ENCODE measurements around the gene LAMA3.
"Not testable (repeated sequence)": the region's sequence is repeated elsewhere in the genome, so short reads cannot be mapped to it uniquely, and the experiment has no call there.

LAMA3 gene

DNA sequence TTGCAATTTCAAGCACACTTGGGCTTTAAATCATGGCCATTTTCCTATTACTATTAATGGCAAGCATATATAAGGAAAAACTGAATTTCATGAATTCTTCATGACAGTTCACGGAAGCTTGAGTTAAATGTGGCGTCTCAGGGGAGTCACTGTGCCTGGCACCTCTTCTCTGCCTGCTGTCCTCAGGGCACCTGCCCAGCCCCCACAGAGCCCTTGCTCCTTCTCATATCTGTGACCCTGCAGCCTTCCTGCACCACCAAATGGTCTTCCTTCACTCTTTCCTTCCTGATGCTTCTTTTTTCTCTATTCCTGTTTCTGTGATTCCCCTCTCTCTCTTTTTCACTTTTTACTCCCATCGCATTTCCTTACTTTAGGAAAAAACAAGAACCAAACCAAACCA is 35.4 kb downstream of the LAMA3 start:
- FAIRE-seq: no peak
- no peak for DNase-seq (ENCODE audit: insufficient read length, low spot score)
- TF ChIP-seq PAX5 (IDR thresholded peaks at IDR 0.05; ENCODE audit: insufficient read depth, low read length, severe bottlenecking) (no peak), POU2F2 (IDR thresholded peaks at IDR 0.05; ENCODE audit: low read depth, low read length) (no peak), TAF1 (IDR thresholded peaks at IDR 0.05; ENCODE audit: low read depth, low read length) (no peak)

DNA sequence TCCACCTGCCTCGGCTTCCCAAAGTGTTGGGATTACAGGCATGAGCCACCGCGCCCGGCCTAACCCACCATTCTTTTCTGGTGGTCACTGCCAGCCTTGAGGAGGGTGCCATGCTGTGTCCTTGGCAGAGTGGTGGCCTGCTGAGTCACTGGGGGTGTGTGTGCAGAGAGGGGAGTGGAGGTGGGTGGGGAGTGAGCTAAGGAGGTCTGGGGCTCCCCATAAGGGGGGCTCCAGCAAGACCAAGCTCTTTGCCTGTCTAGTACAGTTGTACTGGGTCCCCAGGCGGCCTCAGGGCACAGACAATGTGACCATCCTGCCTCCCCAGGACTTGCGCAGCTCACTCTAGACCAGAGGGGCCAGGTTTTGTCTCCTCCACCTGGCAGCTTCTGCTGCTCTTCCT is 36.1 kb downstream of the LAMA3 start:
- TF ChIP-seq PAX5 (IDR thresholded peaks at IDR 0.05; ENCODE audit: insufficient read depth, low read length, severe bottlenecking) (no peak), POLR2A (IDR thresholded peaks at IDR 0.05; ENCODE audit: low read depth, low read length) (no peak), SPI1 (IDR thresholded peaks at IDR 0.05; ENCODE audit: low read depth, low read length) (no peak), TAF1 (IDR thresholded peaks at IDR 0.05; ENCODE audit: low read depth, low read length) (no peak), POU2F2 (IDR thresholded peaks at IDR 0.05; ENCODE audit: low read depth, low read length) (no peak), POLR2AphosphoS5 (IDR thresholded peaks at IDR 0.05; ENCODE audit: low read depth, low read length) (no peak)
- FAIRE-seq: no peak
- no peak for DNase-seq (ENCODE audit: insufficient read length, low spot score)

DNA sequence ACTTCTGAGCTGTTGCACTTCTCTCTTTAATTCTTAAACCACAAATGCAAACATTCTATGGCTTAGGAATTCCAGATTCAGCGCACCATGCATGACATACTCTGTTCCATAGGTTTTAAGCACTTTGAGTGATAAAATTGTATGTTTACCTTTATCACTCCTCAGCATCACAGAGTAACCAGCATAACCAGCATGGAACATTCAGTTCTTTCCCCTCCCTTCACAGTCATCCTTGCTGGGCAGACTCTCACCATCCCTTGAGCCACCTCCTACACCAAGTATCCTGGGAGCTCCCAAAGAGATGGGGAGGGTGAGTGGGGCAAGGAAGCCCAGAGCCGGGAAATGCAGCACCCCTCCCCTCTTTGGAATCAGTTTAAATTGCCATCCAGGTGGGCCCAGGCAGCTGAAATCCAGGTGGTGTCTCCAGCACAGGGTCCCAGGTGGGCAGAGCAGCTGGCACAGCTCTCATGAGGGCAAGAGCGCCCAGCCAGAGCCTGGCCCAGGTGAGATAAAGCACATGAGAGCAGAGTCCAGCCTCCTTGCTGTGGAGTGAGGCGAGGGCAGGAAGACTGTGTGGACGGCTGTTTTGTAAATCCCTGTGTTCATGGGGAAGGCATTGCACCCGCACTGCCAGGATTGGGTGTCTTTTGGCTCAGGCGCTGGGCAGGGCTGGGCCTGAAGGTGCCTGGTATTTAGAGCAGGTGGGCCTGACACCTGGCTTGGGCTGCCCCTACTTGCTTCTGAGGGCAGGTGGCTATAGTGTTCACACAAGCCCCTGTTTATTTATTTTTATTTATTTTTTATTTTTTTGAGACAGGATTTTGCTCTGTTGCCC is 36.8 kb downstream of the LAMA3 start:
- FAIRE-seq (no peak), DNase-seq (ENCODE audit: insufficient read length, low spot score) (no peak)
- TF ChIP-seq POLR2AphosphoS5 (IDR thresholded peaks at IDR 0.05; ENCODE audit: low read depth, low read length) (no peak), SPI1 (IDR thresholded peaks at IDR 0.05; ENCODE audit: low read depth, low read length) (no peak), TAF1 (IDR thresholded peaks at IDR 0.05; ENCODE audit: low read depth, low read length) (no peak), POLR2A (IDR thresholded peaks at IDR 0.05; ENCODE audit: low read depth, low read length) (no peak), POU2F2 (IDR thresholded peaks at IDR 0.05; ENCODE audit: low read depth, low read length) (no peak), PAX5 (IDR thresholded peaks at IDR 0.05; ENCODE audit: insufficient read depth, low read length, severe bottlenecking) (no peak)

DNA sequence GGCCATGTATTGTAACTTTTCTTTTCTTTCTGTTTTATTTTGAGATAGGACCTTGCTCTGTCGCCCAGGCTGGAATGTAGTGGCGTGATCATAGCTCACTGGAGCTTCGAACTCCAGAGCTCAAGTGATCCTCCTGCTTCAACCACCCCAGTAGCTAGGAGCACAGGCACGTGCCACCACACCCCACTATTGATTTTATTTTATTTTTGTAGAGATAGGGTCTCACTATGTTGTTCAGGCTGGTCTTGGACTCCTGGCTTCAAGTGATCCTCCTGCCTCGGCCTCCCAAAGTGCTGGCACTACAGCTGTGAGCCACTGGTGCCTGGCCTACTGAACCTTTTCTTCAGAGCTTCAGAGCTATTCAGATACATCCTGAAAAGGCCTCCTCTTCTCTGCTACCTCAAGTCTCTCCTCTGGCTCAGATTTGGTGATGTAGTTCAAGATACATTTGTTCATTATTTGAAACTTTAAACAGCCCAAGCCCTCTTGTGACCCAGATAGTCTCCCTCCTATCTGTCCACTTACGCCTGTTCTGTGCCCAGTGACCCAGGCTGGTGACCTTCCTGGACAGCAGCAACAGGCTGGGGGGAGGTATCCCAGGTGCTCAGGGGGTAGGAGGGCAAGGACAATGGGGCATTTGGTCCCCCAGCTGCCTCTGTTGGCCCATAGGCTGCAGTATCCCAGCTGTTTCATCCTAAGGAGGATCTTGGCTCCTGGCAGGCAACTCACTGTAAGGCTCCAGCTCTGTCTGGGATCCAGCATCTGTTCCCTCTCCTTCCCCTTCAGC is 38.6 kb downstream of the LAMA3 start:
- no peak for DNase-seq (ENCODE audit: insufficient read length, low spot score)
- TF ChIP-seq PAX5 (IDR thresholded peaks at IDR 0.05; ENCODE audit: insufficient read depth, low read length, severe bottlenecking) (no peak), TAF1 (IDR thresholded peaks at IDR 0.05; ENCODE audit: low read depth, low read length) (no peak), POLR2A (IDR thresholded peaks at IDR 0.05; ENCODE audit: low read depth, low read length) (no peak), POLR2AphosphoS5 (IDR thresholded peaks at IDR 0.05; ENCODE audit: low read depth, low read length) (no peak), SPI1 (IDR thresholded peaks at IDR 0.05; ENCODE audit: low read depth, low read length) (no peak), POU2F2 (IDR thresholded peaks at IDR 0.05; ENCODE audit: low read depth, low read length) (no peak)
- no peak for FAIRE-seq

DNA sequence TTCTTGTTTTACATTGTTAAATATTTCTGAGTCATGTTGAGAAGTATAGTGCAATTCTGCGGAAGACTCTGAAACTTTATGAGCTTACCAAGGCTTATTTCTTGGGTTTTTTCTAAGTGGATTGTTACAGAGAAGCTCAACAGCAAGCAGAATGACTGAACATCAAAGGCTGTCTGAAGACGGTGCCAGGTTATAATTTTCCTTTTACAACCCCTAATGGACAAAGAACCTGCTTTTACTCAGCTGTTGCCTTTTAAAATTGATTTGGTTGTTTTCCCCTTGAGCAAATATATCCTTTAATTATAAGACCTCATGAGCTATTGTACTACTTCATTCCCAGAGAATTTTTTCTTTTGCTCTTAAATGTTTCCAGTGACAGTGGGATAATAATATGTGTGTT is 41.6 kb downstream of the LAMA3 start:
- no peak for FAIRE-seq
- TF ChIP-seq SPI1 (IDR thresholded peaks at IDR 0.05; ENCODE audit: low read depth, low read length) (no peak), PAX5 (IDR thresholded peaks at IDR 0.05; ENCODE audit: insufficient read depth, low read length, severe bottlenecking) (no peak), TAF1 (IDR thresholded peaks at IDR 0.05; ENCODE audit: low read depth, low read length) (no peak), POLR2AphosphoS5 (IDR thresholded peaks at IDR 0.05; ENCODE audit: low read depth, low read length) (no peak), POU2F2 (IDR thresholded peaks at IDR 0.05; ENCODE audit: low read depth, low read length) (no peak)

DNA sequence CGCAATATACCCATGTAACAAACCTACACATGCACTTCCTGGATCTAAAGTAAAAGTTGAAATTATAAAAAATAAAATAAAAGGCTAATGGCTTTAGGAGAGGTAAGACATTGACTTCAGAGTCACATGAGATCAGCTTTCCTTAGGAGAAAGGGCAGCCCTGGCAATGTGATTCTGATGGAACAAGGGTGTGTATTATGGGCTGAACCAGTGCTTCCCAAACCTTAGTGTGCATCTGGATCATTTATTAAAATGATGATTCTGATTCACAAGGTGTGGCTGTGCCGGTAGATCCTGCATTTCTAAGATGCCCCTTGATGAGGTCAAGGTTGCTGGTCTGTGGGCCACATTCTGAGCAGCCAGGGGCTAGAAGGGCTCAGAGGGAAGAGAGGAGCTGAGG is 42.6 kb downstream of the LAMA3 start:
- FAIRE-seq (no peak), DNase-seq (ENCODE audit: insufficient read length, low spot score) (no peak)
- TF ChIP-seq PAX5 (IDR thresholded peaks at IDR 0.05; ENCODE audit: insufficient read depth, low read length, severe bottlenecking) (no peak), POLR2A (IDR thresholded peaks at IDR 0.05; ENCODE audit: low read depth, low read length) (no peak), SPI1 (IDR thresholded peaks at IDR 0.05; ENCODE audit: low read depth, low read length) (no peak), TAF1 (IDR thresholded peaks at IDR 0.05; ENCODE audit: low read depth, low read length) (no peak), POLR2AphosphoS5 (IDR thresholded peaks at IDR 0.05; ENCODE audit: low read depth, low read length) (no peak), POU2F2 (IDR thresholded peaks at IDR 0.05; ENCODE audit: low read depth, low read length) (no peak)

More for the DNA sequence above, 41.6 kb downstream of the LAMA3 start:
- DNase-seq (ENCODE audit: insufficient read length, low spot score): no peak

DNA sequence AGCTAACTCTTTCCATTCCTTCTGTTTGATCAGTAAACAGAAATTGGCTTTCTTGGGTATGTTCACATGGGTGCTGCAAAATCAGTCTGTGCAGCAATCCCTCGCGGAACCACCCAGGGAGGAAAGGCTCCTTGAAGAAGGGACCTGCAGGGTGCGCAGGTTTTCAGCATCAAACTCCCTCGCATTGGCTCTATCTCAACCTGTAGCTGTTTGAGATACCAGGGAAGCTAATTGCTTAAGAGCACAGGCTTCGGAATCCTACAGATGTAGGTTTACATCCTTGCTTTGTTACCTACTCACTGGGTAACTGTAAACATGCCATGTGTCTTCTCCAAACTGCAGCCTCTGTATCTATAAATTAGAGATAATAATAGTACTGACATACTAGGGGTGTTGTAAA is 43.2 kb downstream of the LAMA3 start:
- DNase-seq (ENCODE audit: insufficient read length, low spot score): no peak
- FAIRE-seq: no peak

DNA sequence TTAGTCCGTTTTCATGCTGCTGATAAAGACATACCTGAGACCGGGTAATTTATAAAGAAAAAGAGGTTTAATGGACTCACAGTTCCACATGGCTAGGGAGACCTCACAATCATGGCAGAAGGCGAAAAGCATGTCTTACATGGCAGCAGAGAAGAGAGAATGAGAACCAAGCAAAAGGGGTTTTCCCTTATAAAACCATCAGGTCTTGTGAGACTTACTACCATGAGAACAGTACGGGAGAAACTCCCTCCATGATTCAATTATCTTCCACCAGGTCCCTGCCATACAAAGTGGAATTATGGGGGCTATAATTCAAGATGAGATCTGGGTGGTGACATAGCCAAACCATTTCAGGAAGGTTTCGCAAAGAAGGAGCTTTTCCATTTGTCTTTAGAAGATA is 44.0 kb downstream of the LAMA3 start:
- not testable (repeated sequence) for DNase-seq (ENCODE audit: insufficient read length, low spot score); FAIRE-seq

More for the DNA sequence above, 43.2 kb downstream of the LAMA3 start:
- TF ChIP-seq POLR2A (IDR thresholded peaks at IDR 0.05; ENCODE audit: low read depth, low read length) (no peak), POU2F2 (IDR thresholded peaks at IDR 0.05; ENCODE audit: low read depth, low read length) (no peak), SPI1 (IDR thresholded peaks at IDR 0.05; ENCODE audit: low read depth, low read length) (no peak), PAX5 (IDR thresholded peaks at IDR 0.05; ENCODE audit: insufficient read depth, low read length, severe bottlenecking) (no peak), TAF1 (IDR thresholded peaks at IDR 0.05; ENCODE audit: low read depth, low read length) (no peak), POLR2AphosphoS5 (IDR thresholded peaks at IDR 0.05; ENCODE audit: low read depth, low read length) (no peak)

DNA sequence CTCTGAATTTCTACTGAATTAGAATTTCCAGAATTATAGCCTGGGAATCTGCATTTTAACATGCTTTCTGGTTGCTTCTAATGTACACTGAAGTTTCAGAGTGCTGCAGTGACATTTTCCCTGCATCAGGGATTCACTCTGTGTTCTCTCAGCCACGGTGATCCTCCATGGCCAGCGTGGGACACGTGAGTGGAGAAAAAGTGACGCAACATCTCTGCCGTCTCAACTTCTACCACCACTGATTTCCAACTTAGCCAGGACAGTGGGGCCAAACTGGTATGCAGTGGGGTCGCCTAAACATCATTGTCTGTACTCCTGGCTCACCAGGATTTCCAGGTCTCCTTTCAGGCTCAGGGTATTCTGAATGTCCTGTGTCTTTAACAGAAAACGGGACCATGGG is 44.6 kb downstream of the LAMA3 start:
- TF ChIP-seq PAX5 (IDR thresholded peaks at IDR 0.05; ENCODE audit: insufficient read depth, low read length, severe bottlenecking) (no peak), POLR2A (IDR thresholded peaks at IDR 0.05; ENCODE audit: low read depth, low read length) (no peak), TAF1 (IDR thresholded peaks at IDR 0.05; ENCODE audit: low read depth, low read length) (no peak), POU2F2 (IDR thresholded peaks at IDR 0.05; ENCODE audit: low read depth, low read length) (no peak), POLR2AphosphoS5 (IDR thresholded peaks at IDR 0.05; ENCODE audit: low read depth, low read length) (no peak), SPI1 (IDR thresholded peaks at IDR 0.05; ENCODE audit: low read depth, low read length) (no peak)
- FAIRE-seq (no peak), DNase-seq (ENCODE audit: insufficient read length, low spot score) (no peak)

Measured in GM12891 (cell line).